OCI-LY7 (cell line): ENCODE measurements around the gene LGI4. TPM values are rescaled to one million over a fixed set of nuclear protein-coding genes. Genes with fewer than 3 reads are reported as not detected.

ENCODE experiments used
- BruUV-seq: library from RNA; stranded (reverse); fragments of 400-500 nt; replicated peaks from 2 replicates; lab custom pipeline; 2021; lab: Mats Ljungman, UMichigan
- CTCF ChIA-PET: fragments of 300-600 bp; sonication (Branson Sonifier 250); formaldehyde crosslinking; loops from one replicate; lab custom pipeline; 2022; ENCODE audit warnings: antibody characterized with exemption; ENCODE audit not compliant: unreplicated experiment; lab: Charles Lee
- POLR2A ChIA-PET: fragments of 300-600 bp; sonication (Branson Sonifier 250); formaldehyde crosslinking; loops from one replicate; lab custom pipeline; 2022; ENCODE audit warnings: antibody characterized with exemption; lab: Charles Lee
- DNase-seq: peaks from one replicate; pipeline ENCODE4 v3.0.0-alpha.2; 2015; ENCODE audit warnings: low spot score
- H2AFZ ChIP-seq: fragments of 200-600 bp; sonication (generic), shearing (Covaris generic); 2 replicates; pipeline ENCODE4 v1.6.1; 2014; ENCODE audit warnings: mild to moderate bottlenecking, antibody characterized with exemption, low read length, moderate library complexity
- H3K27ac ChIP-seq: fragments of 200-600 bp; sonication (generic); 2 replicates; pipeline ENCODE4 v1.5.1; 2014; ENCODE audit warnings: mixed run types, low read depth, mild to moderate bottlenecking, moderate library complexity, low read length, inconsistent platforms; ENCODE audit not compliant: poor library complexity, severe bottlenecking
- H3K36me3 ChIP-seq: fragments of 200-600 bp; sonication (generic); 2 replicates; pipeline ENCODE4 v1.6.1; 2014; ENCODE audit warnings: mild to moderate bottlenecking, antibody characterized with exemption, low read length, moderate library complexity, mixed read lengths; ENCODE audit not compliant: insufficient read depth
- H3K4me1 ChIP-seq: fragments of 200-600 bp; sonication (generic); 2 replicates; pipeline ENCODE4 v1.5.1; 2014; ENCODE audit warnings: mild to moderate bottlenecking, low read length; ENCODE audit not compliant: insufficient read depth, poor library complexity, severe bottlenecking
- H3K4me2 ChIP-seq: fragments of 200-600 bp; sonication (generic); 2 replicates; pipeline ENCODE4 v1.6.1; 2014; ENCODE audit warnings: mild to moderate bottlenecking, low read length
- H3K4me3 ChIP-seq: fragments of 200-600 bp; sonication (generic); 2 replicates; pipeline ENCODE4 v1.5.1; 2014; ENCODE audit warnings: mild to moderate bottlenecking, low read depth, low read length; ENCODE audit not compliant: poor library complexity, severe bottlenecking
- H3K79me2 ChIP-seq: fragments of 200-600 bp; sonication (generic); 2 replicates; pipeline ENCODE4 v1.6.1; 2016; ENCODE audit warnings: low read depth, mild to moderate bottlenecking, low read length, moderate library complexity, mixed read lengths; ENCODE audit not compliant: insufficient read depth
- H3K9me2 ChIP-seq: fragments of 200-600 bp; sonication (generic); 2 replicates; pipeline ENCODE4 v1.6.1; 2016; ENCODE audit warnings: mild to moderate bottlenecking, low read length, mixed read lengths; ENCODE audit not compliant: insufficient read depth
- H3K9me3 ChIP-seq: fragments of 200-600 bp; sonication (generic); 2 replicates; pipeline ENCODE4 v1.6.1; 2014; ENCODE audit warnings: mild to moderate bottlenecking, mixed run types, low read length, mixed read lengths
- H4K20me1 ChIP-seq: fragments of 200-600 bp; sonication (generic); 2 replicates; pipeline ENCODE4 v1.6.1; 2014; ENCODE audit warnings: mild to moderate bottlenecking, antibody characterized with exemption, low read length, moderate library complexity, mixed read lengths; ENCODE audit not compliant: insufficient read depth
- EZH2phosphoT487 ChIP-seq: fragments of 200-600 bp; sonication (generic); IDR thresholded peaks from 2 replicates; pipeline ENCODE4 v1.6.1; 2018; ENCODE audit warnings: low read depth, borderline replicate concordance, mild to moderate bottlenecking, mixed run types, antibody characterized with exemption, low read length, moderate library complexity, mixed read lengths
- intact Hi-C: fragments of 100-400 bp; cut with micrococcal nuclease; formaldehyde crosslinking; loops from one replicate; pipeline ENCODE4 v1.10.0; 2022; ENCODE audit not compliant: unreplicated experiment
- total RNA-seq, 2 experiments: library from RNA; depleted of rRNA in 1 of 2; stranded (reverse); fragments of >200 nt in 1 of 2; shearing (Covaris generic) in 1 of 2; gene quantifications; 2 replicates each; pipeline ENCODE4 v1.2.3, GENCODE V29; 2014 to 2022
- TF ChIP-seq, protein P1 (sequence below): fragments of 200-600 bp; sonication (generic); conservative IDR thresholded peaks from 2 replicates; pipeline ENCODE4 v1.5.1; 2014; ENCODE audit warnings: mild to moderate bottlenecking, antibody characterized with exemption, low read length, moderate library complexity, mixed read lengths

The LGI4 gene
- total RNA-seq, 2 experiments from 2014 or later = 0.28 to 5.9 TPM

- POLR2A ChIA-PET = interaction anchor here (0.7 to 5.2 kb wide), 3 partner anchors 10 to 17 kb away, joined by 3 to 49 read pairs (median 6); no protein-coding TSS in a partner anchor
- H3K4me3 ChIP-seq = peak overlapping the region; percentile 33
- peak; percentile 29 for DNase-seq
- H3K36me3 ChIP-seq = no peaks in the 10 kb centered on the region
- H3K79me2 ChIP-seq = no peaks in the 10 kb centered on the region
- TF ChIP-seq, protein P1, sequence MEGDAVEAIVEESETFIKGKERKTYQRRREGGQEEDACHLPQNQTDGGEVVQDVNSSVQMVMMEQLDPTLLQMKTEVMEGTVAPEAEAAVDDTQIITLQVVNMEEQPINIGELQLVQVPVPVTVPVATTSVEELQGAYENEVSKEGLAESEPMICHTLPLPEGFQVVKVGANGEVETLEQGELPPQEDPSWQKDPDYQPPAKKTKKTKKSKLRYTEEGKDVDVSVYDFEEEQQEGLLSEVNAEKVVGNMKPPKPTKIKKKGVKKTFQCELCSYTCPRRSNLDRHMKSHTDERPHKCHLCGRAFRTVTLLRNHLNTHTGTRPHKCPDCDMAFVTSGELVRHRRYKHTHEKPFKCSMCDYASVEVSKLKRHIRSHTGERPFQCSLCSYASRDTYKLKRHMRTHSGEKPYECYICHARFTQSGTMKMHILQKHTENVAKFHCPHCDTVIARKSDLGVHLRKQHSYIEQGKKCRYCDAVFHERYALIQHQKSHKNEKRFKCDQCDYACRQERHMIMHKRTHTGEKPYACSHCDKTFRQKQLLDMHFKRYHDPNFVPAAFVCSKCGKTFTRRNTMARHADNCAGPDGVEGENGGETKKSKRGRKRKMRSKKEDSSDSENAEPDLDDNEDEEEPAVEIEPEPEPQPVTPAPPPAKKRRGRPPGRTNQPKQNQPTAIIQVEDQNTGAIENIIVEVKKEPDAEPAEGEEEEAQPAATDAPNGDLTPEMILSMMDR = no peak
- TF ChIP-seq EZH2phosphoT487 = no peak
- H3K4me1 ChIP-seq = peaks cover 74% of the 10 kb centered on the region
- CTCF ChIA-PET = no interaction called here
- BruUV-seq = no TSS peak
- H3K9me3 ChIP-seq = no peaks in the 10 kb centered on the region
- peak overlapping the region; percentile 76; the same call in 1 of the 2 replicates for H2AFZ ChIP-seq
- no peaks in the 10 kb centered on the region for H4K20me1 ChIP-seq
- intact Hi-C loops = no loop called here
- H3K9me2 ChIP-seq = no peaks in the 10 kb centered on the region
- peak overlapping the region; percentile 77 for H3K4me2 ChIP-seq
- H3K27ac ChIP-seq = peak overlapping the region; percentile 99
These were observed 50.4 kb downstream of the LGI4 start for GRCh38 chr19:35084509-35084762.

DNA sequence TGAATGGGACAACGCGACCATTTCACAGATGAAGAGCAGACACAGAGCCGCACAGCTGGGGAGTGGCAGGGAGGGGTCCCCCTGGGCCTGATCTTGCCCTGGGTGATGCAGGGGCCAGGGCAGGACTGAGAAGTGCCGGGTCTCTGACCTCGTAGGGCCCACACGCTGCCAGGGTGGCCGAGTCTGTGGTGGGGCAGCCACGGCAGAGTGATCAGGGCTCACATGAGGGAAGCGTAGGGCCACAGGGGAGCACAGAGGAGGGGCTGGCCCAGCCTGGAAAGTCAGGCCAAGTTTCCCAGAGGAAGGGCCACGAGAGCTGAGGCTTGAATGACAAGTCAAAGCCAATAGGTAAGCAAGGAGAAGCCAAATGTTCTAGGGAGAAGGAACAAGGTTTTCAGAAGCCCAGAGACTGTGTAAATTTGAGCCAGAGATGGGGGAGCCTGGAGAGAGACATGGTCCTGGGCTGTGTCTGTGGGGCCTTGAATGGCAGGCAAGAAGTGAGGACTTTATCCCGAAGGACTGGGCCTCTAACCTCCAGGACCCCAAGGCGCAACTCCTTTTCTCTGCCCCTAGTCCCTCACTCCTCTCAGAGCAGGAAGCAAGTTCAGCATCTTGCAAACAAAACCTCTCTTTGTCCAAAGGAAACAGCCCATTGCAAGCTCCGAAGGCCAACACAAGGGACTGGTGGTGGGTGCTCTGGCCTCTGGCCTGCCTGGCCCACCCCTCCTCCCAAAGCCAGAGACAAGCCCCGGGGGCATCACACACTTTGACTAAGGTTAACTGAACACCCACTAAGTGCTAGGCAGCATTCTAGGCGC, 51.0 kb downstream of the LGI4 start:
- H3K4me1 ChIP-seq = peaks cover 69% of the 10 kb centered on the region
- CTCF ChIA-PET = no interaction called here

GRCh38 chr19:35081201-35081600, 53.7 kb downstream of the LGI4 start:
- intact Hi-C loops = no loop called here
- Histone ChIP-seq H3K4me1 (peaks cover 48% of the 10 kb centered on the region), H3K27ac (no peak overlapping the region), H3K9me3 (no peaks in the 10 kb centered on the region), H3K36me3 (no peaks in the 10 kb centered on the region), H2AFZ (no peak overlapping the region), H3K9me2 (no peaks in the 10 kb centered on the region), H3K4me3 (no peak overlapping the region), H3K79me2 (no peaks in the 10 kb centered on the region), H3K4me2 (no peak overlapping the region), H4K20me1 (no peaks in the 10 kb centered on the region)
- TF ChIP-seq, protein P1 = no peak
- TF ChIP-seq EZH2phosphoT487 = no peak
- ChIA-PET POLR2A (interaction anchor here (0.7 to 1.7 kb wide), 4 partner anchors 9 to 419 kb away, joined by 3 to 5 read pairs (median 4); no protein-coding TSS in a partner anchor), CTCF (interaction anchor here (0.8 kb wide), 1 partner anchor 14 kb away, joined by 3 read pairs; no protein-coding TSS in a partner anchor)
- DNase-seq = no peak
- no TSS peak for BruUV-seq

More for the DNA sequence above, 51.0 kb downstream of the LGI4 start:
- Histone ChIP-seq H2AFZ (peak overlapping the region; percentile 76), H3K9me2 (no peaks in the 10 kb centered on the region), H3K4me3 (peak overlapping the region; percentile 33), H4K20me1 (no peaks in the 10 kb centered on the region), H3K9me3 (no peaks in the 10 kb centered on the region), H3K4me2 (peak overlapping the region; percentile 77), H3K27ac (peak overlapping the region; percentile 99), H3K36me3 (no peaks in the 10 kb centered on the region), H3K79me2 (no peaks in the 10 kb centered on the region)
- intact Hi-C loops = no loop called here
- peak; percentile 38 for DNase-seq
- no TSS peak for BruUV-seq
- TF ChIP-seq EZH2phosphoT487 = no peak
- POLR2A ChIA-PET = interaction anchor here (1.2 to 5.2 kb wide), 2 partner anchors 14 to 16 kb away, joined by 6 to 49 read pairs; no protein-coding TSS in a partner anchor
